HCT116 (cell line): ENCODE results near the gene TGFBR3. TPM values are rescaled to one million over a fixed set of nuclear protein-coding genes. Genes with fewer than 3 reads are reported as not detected.

Experiments
- ATAC-seq: fragments of 200-7000 bp; cut with Tn5 transposase; 2 replicates; pipeline ENCODE4 v1.9.1; 2020; ENCODE audit warnings: mild to moderate bottlenecking, moderate library complexity
- BruUV-seq: library from RNA; stranded (reverse); fragments of 400-500 nt; replicated peaks from 2 replicates; lab custom pipeline; 2021; lab: Mats Ljungman, UMichigan
- CTCF ChIA-PET: fragments of 300-600 bp; sonication (Branson Sonifier 250); formaldehyde crosslinking; loops from one replicate; lab custom pipeline; 2021; ENCODE audit warnings: antibody characterized with exemption; lab: Charles Lee
- POLR2A ChIA-PET: fragments of 300-600, 350-600 bp; sonication (Branson Sonifier 250); formaldehyde crosslinking; loops from one replicate; lab custom pipeline; 2021; ENCODE audit warnings: antibody characterized with exemption; lab: Charles Lee
- RAD21 ChIA-PET, 2 experiments: fragments of 300-600 bp; sonication (Branson Sonifier 250); formaldehyde crosslinking; loops; one replicate each; lab custom pipeline; 2023; ENCODE audit warnings: low total read pairs in 2 of 2; ENCODE audit not compliant: uncharacterized antibody in 2 of 2, unreplicated experiment in 2 of 2, low non-redundant PET in 1 of 2; lab: Charles Lee
- DNase-seq: peaks from one replicate; pipeline ENCODE4 v3.0.0-alpha.2; 2010; ENCODE audit warnings: low read depth, low spot score
- H2AFZ ChIP-seq: fragments of 200-600 bp; shearing (Covaris generic), sonication (generic); 2 replicates; pipeline ENCODE4 v1.6.1; 2017; ENCODE audit warnings: low read depth, mixed run types, mixed read lengths, antibody characterized with exemption, low read length; ENCODE audit not compliant: poor library complexity, severe bottlenecking
- H3K27ac ChIP-seq: 2 replicates; pipeline ENCODE4 v1.5.1; 2012; ENCODE audit warnings: low read depth, low read length
- H3K27me3 ChIP-seq: fragments of 200-600 bp; sonication (generic); 2 replicates; pipeline ENCODE4 v1.6.1; 2016; ENCODE audit warnings: mixed run types, low read length, mixed read lengths; ENCODE audit not compliant: insufficient read depth
- H3K36me3 ChIP-seq, 2 experiments: fragments of 200-500 bp in 1 of 2; fragments of 200-600 bp in 1 of 2; sonication (Bioruptor generic) in 1 of 2; sonication (generic) in 1 of 2; 2 replicates each; pipeline versions ENCODE4 v1.5.1 to v1.6.1; 2014 to 2016; ENCODE audit warnings: low read length in 2 of 2, inconsistent platforms in 1 of 2, mixed read lengths in 1 of 2, mixed run types in 1 of 2; ENCODE audit not compliant: insufficient read depth in 2 of 2, control insufficient read depth in 1 of 2
- H3K4me1 ChIP-seq, 2 experiments: fragments of 200-600 bp in 1 of 2; sonication (generic) in 1 of 2; 2 replicates each; pipeline versions ENCODE4 v1.5.1 to v1.6.1; 2012 to 2017; ENCODE audit warnings: low read length in 2 of 2, inconsistent platforms in 1 of 2, mild to moderate bottlenecking in 1 of 2, mixed read lengths in 1 of 2, mixed run types in 1 of 2, moderate library complexity in 1 of 2; ENCODE audit not compliant: insufficient read depth in 2 of 2, control insufficient read depth in 1 of 2
- H3K4me2 ChIP-seq: fragments of 200-600 bp; sonication (generic); 2 replicates; pipeline ENCODE4 v1.6.1; 2017; ENCODE audit warnings: mixed run types, low read length, mixed read lengths
- H3K4me3 ChIP-seq, 2 experiments: fragments of 200-600 bp in 1 of 2; sonication (generic) in 1 of 2; replicated peaks in 1 of 2; 2 replicates each; pipeline ENCODE4 v1.5.1; 2011 to 2016; ENCODE audit warnings: low read length in 2 of 2, control low read depth in 1 of 2, low read depth in 1 of 2, mild to moderate bottlenecking in 1 of 2, mixed read lengths in 1 of 2, mixed run types in 1 of 2
- H3K79me2 ChIP-seq: fragments of 200-600 bp; sonication (generic); 2 replicates; pipeline ENCODE4 v1.6.1; 2017; ENCODE audit warnings: mild to moderate bottlenecking, mixed run types, low read length, moderate library complexity, mixed read lengths; ENCODE audit not compliant: insufficient read depth
- H3K9ac ChIP-seq: fragments of 200-600 bp; sonication (generic); 2 replicates; pipeline ENCODE4 v1.6.1; 2016; ENCODE audit warnings: low read length, mixed read lengths
- H3K9me2 ChIP-seq: fragments of 200-600 bp; sonication (generic), shearing (Covaris generic); 2 replicates; pipeline ENCODE4 v1.6.1; 2017; ENCODE audit warnings: mixed run types, mild to moderate bottlenecking, moderate library complexity; ENCODE audit not compliant: insufficient read depth
- H3K9me3 ChIP-seq, 2 experiments: fragments of 200-500 bp in 1 of 2; fragments of 200-600 bp in 1 of 2; sonication (Bioruptor generic) in 1 of 2; sonication (generic) in 1 of 2; 2 replicates each; pipeline ENCODE4 v1.6.1; 2014 to 2017; ENCODE audit warnings: low read length in 2 of 2, mixed read lengths in 2 of 2, inconsistent platforms in 1 of 2, low read depth in 1 of 2, mild to moderate bottlenecking in 1 of 2, mixed run types in 1 of 2, moderate library complexity in 1 of 2; ENCODE audit not compliant: control insufficient read depth in 1 of 2, insufficient read depth in 1 of 2
- H4K20me1 ChIP-seq: fragments of 200-600 bp; sonication (generic), shearing (Covaris generic); 2 replicates; pipeline ENCODE4 v1.6.1; 2017; ENCODE audit warnings: mixed run types, mild to moderate bottlenecking, moderate library complexity; ENCODE audit not compliant: insufficient read depth
- POLR2A ChIP-seq: IDR thresholded peaks from 2 replicates; pipeline ENCODE4 v1.7.0; 2011; ENCODE audit warnings: borderline replicate concordance; ENCODE audit not compliant: insufficient read depth, insufficient read length; ENCODE audit errors: extremely low read depth
- POLR2AphosphoS5 ChIP-seq: IDR thresholded peaks from 2 replicates; pipeline ENCODE4 v1.6.1; 2011; ENCODE audit warnings: mild to moderate bottlenecking, low read depth, low read length, moderate library complexity
- SIN3A ChIP-seq: IDR thresholded peaks from 2 replicates; pipeline ENCODE4 v1.6.1; 2012; ENCODE audit warnings: low read depth
- ZFX ChIP-seq: fragments of 450-650 bp; IDR thresholded peaks from 2 replicates; pipeline ENCODE4 v1.6.1; 2017
- ZNF274 ChIP-seq: fragments of 200-500 bp; sonication (Bioruptor generic); IDR thresholded peaks from 2 replicates; pipeline ENCODE4 v1.6.1; 2014; ENCODE audit warnings: mild to moderate bottlenecking, low read depth, low read length, inconsistent platforms
- intact Hi-C: fragments of 100-400 bp; cut with micrococcal nuclease; formaldehyde crosslinking; loops from 2 replicates; pipeline ENCODE4 v1.10.0; 2022
- total RNA-seq: library from RNA; stranded (reverse); gene quantifications from one replicate; pipeline ENCODE4 v1.2.1, GENCODE V29; 2021; ENCODE audit not compliant: unreplicated experiment
- TF ChIP-seq, protein P1 (sequence below): IDR thresholded peaks from 2 replicates; pipeline ENCODE4 v1.6.1; 2012
- TF ChIP-seq, protein P2 (sequence below): IDR thresholded peaks from 2 replicates; pipeline ENCODE4 v1.6.1; 2012
- TF ChIP-seq, protein P3 (sequence below), 3 experiments: fragments of 200-600 bp in 1 of 3; sonication (generic) in 1 of 3; IDR thresholded peaks in 2 of 3; conservative IDR thresholded peaks in 1 of 3; 2 replicates each; pipeline ENCODE4 v1.5.1; 2012 to 2017; ENCODE audit warnings: low read depth in 2 of 3, low read length in 2 of 3, antibody characterized with exemption in 1 of 3, borderline replicate concordance in 1 of 3, control low read depth in 1 of 3, mild to moderate bottlenecking in 1 of 3, mixed read lengths in 1 of 3, mixed run types in 1 of 3, moderate library complexity in 1 of 3; ENCODE audit not compliant: insufficient read depth in 1 of 3

Gene TGFBR3
- total RNA-seq, 1 experiment from 2014 or later: 7.1 TPM

DNA sequence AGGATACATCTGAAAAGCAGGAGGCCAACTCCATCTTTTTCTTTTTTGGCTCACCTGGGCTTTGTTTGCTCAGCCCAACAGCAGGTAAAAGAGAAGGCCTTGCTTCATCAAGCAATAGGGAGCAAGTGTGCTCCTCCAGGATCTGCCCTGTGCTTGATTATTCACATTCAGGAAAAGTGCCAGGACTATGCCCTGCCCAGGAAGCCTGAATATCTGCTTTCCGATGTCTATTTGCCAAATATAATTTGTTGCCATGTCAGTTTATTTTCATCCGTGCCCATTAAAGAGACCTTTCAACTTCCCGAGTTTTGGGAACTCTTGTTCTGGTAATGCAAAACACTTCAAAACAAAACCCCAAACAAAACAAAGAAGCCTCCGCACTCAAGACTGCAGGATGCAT lies 200.0 kb downstream of the TGFBR3 start:
- no TSS peak for BruUV-seq
- Histone ChIP-seq H3K9me2 (no peaks in the 10 kb centered on the region), H3K27me3 (no peaks in the 10 kb centered on the region), H4K20me1 (no peaks in the 10 kb centered on the region), H3K9ac (no peak overlapping the region), H3K36me3 (no peaks in the 10 kb centered on the region), H3K27ac (no peak overlapping the region), H3K4me3 (no peak overlapping the region), H3K79me2 (no peaks in the 10 kb centered on the region), H2AFZ (no peak overlapping the region), H3K4me2 (no peak overlapping the region), H3K4me1 (no peaks in the 10 kb centered on the region), H3K9me3 (no peaks in the 10 kb centered on the region)
- no peak for ATAC-seq
- RAD21 ChIA-PET: no interaction called here
- no peak for DNase-seq
- intact Hi-C loops: no loop called here
- POLR2A ChIA-PET: no interaction called here
- CTCF ChIA-PET: no interaction called here
- TF ChIP-seq POLR2A: no peak
- TF ChIP-seq, protein P1, sequence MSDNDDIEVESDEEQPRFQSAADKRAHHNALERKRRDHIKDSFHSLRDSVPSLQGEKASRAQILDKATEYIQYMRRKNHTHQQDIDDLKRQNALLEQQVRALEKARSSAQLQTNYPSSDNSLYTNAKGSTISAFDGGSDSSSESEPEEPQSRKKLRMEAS: no peak
- TF ChIP-seq, protein P2, sequence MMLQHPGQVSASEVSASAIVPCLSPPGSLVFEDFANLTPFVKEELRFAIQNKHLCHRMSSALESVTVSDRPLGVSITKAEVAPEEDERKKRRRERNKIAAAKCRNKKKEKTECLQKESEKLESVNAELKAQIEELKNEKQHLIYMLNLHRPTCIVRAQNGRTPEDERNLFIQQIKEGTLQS: no peak
- no peak for TF ChIP-seq POLR2AphosphoS5
- TF ChIP-seq SIN3A: no peak
- TF ChIP-seq, protein P3, sequence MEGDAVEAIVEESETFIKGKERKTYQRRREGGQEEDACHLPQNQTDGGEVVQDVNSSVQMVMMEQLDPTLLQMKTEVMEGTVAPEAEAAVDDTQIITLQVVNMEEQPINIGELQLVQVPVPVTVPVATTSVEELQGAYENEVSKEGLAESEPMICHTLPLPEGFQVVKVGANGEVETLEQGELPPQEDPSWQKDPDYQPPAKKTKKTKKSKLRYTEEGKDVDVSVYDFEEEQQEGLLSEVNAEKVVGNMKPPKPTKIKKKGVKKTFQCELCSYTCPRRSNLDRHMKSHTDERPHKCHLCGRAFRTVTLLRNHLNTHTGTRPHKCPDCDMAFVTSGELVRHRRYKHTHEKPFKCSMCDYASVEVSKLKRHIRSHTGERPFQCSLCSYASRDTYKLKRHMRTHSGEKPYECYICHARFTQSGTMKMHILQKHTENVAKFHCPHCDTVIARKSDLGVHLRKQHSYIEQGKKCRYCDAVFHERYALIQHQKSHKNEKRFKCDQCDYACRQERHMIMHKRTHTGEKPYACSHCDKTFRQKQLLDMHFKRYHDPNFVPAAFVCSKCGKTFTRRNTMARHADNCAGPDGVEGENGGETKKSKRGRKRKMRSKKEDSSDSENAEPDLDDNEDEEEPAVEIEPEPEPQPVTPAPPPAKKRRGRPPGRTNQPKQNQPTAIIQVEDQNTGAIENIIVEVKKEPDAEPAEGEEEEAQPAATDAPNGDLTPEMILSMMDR (IDR thresholded peaks at IDR 0.05 in 2 of 3, conservative IDR thresholded peaks at IDR 0.05 in 1 of 3; ENCODE audit: borderline replicate concordance in 1 of 3, insufficient read depth in 1 of 3, low read depth in 2 of 3, low read length in 2 of 3): no peak
- TF ChIP-seq ZNF274: no peak
- TF ChIP-seq ZFX: no peak
